Tibial nerve (tissue), 4 donors: ENCODE measurements around the gene PCDHB10.
"Not testable (repeated sequence)": the region's sequence is repeated elsewhere in the genome, so short reads cannot be mapped to it uniquely, and the experiment has no call there.

Experiments used
- EP300 ChIP-seq, 2 donors: sonication (generic); formaldehyde crosslinking; IDR thresholded peaks; one replicate each; pipeline ENCODE4 v1.6.1; 2017; ENCODE audit warnings: antibody characterized with exemption in 2 of 2, mild to moderate bottlenecking in 1 of 2
- POLR2A ChIP-seq, 2 donors: fragments of 450-650 bp; IDR thresholded peaks; one replicate each; pipeline ENCODE4 v1.6.1; 2017; ENCODE audit warnings: antibody characterized with exemption in 2 of 2, mild to moderate bottlenecking in 2 of 2, moderate library complexity in 2 of 2
- TF ChIP-seq, protein P1 (sequence below), 5 experiments: fragments of 200-600 bp in 3 of 5; fragments of 450-650 bp in 2 of 5; sonication (generic) in 3 of 5; IDR thresholded peaks; one replicate each; pipeline ENCODE4 v1.5.1; 2016 to 2019; ENCODE audit warnings: antibody characterized with exemption in 5 of 5, mild to moderate bottlenecking in 3 of 5, moderate library complexity in 2 of 5

DNA sequence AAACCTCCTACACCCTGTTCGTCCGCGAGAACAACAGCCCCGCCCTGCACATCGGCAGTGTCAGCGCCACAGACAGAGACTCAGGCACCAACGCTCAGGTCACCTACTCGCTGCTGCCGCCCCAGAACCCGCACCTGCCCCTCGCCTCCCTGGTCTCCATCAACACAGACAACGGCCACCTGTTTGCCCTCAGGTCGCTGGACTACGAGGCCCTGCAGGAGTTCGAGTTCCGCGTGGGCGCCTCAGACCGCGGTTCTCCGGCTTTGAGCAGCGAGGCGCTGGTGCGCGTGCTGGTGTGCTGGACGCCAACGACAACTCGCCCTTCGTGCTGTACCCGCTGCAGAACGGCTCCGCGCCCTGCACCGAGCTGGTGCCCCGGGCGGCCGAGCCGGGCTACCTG lies 34.8 kb upstream of the PCDHB10 start:
- TF ChIP-seq, protein P1, sequence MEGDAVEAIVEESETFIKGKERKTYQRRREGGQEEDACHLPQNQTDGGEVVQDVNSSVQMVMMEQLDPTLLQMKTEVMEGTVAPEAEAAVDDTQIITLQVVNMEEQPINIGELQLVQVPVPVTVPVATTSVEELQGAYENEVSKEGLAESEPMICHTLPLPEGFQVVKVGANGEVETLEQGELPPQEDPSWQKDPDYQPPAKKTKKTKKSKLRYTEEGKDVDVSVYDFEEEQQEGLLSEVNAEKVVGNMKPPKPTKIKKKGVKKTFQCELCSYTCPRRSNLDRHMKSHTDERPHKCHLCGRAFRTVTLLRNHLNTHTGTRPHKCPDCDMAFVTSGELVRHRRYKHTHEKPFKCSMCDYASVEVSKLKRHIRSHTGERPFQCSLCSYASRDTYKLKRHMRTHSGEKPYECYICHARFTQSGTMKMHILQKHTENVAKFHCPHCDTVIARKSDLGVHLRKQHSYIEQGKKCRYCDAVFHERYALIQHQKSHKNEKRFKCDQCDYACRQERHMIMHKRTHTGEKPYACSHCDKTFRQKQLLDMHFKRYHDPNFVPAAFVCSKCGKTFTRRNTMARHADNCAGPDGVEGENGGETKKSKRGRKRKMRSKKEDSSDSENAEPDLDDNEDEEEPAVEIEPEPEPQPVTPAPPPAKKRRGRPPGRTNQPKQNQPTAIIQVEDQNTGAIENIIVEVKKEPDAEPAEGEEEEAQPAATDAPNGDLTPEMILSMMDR (IDR thresholded peaks at IDR 0.05) = not testable (repeated sequence)
- not testable (repeated sequence) for TF ChIP-seq POLR2A, EP300 (IDR thresholded peaks at IDR 0.05)
